Ectodermal cell (in vitro differentiated cells): ENCODE results near the gene KIAA0513.

Experiments used
- H3K27ac ChIP-seq: 2 replicates; pipeline ENCODE4 v1.7.0; 2013; ENCODE audit warnings: mild to moderate bottlenecking, low read depth, low read length; ENCODE audit not compliant: insufficient read depth, poor library complexity, severe bottlenecking
- H3K27me3 ChIP-seq: 2 replicates; pipeline ENCODE4 v1.7.0; 2013; ENCODE audit warnings: mild to moderate bottlenecking, low read length; ENCODE audit not compliant: insufficient read depth, control insufficient read depth, poor library complexity, severe bottlenecking
- H3K36me3 ChIP-seq: one replicate; pipeline ENCODE4 v1.7.0; 2013; ENCODE audit warnings: low read length; ENCODE audit not compliant: control insufficient read depth, insufficient read depth
- H3K4me1 ChIP-seq: one replicate; pipeline ENCODE4 v1.7.0; 2013; ENCODE audit warnings: low read length; ENCODE audit not compliant: control insufficient read depth, insufficient read depth
- H3K4me3 ChIP-seq: 2 replicates; pipeline ENCODE4 v1.7.0; 2013; ENCODE audit warnings: low read depth, low read length, control low read depth; ENCODE audit not compliant: insufficient read depth
- H3K9me3 ChIP-seq: 2 replicates; pipeline ENCODE4 v1.7.0; 2013; ENCODE audit warnings: mild to moderate bottlenecking, low read length, moderate library complexity; ENCODE audit not compliant: control insufficient read depth
- WGBS, 2 experiments: methylation state at CpG; one replicate each; pipeline ENCODE4 v1.1.7; 2013; ENCODE audit warnings: missing lambda C conversion rate in 2 of 2; 5-methylcytosine and 5-hydroxymethylcytosine counted together

Gene KIAA0513

DNA sequence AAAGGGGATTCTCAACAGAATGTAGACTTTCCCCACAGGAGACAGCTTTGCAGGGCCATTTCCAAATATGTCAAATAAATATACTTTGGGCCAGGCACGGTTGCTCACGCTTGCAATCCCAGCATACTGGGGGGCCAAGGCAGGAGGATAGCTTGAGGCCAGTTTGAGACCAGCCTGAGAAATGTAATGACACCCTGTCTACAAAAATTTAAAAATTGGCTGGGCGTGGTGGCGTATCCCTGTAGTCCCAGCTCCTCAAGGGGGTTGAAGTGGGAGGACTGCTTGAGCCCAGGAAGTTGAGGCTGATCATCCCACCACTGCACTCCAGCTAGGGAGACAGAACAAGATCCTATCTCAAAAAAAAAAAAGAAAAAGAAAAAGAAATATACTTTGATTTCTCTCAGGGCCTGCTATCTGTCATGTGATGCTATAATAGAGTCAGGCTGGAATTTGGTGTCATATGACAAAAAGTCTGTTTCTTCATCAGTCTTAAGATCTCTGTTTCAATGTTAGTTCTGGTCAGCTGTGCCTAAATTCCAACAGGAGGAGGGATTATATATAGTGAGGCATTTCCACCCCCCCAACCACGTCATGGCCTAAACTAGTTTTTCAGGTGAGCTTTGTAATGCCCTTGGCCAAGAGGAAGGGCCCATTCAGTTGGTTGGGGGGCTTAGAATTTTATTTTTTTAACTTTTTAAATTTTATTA lies 12.0 kb upstream of the KIAA0513 start:
- H3K9me3 ChIP-seq: no peaks in the 10 kb centered on the region
- H3K36me3 ChIP-seq: no peaks in the 10 kb centered on the region
- H3K27me3 ChIP-seq: no peaks in the 10 kb centered on the region
- no peaks in the 10 kb centered on the region for H3K4me1 ChIP-seq
- H3K27ac ChIP-seq: no peak overlapping the region
- H3K4me3 ChIP-seq: no peak overlapping the region
- WGBS, 2 experiments: 88 to 93% methylated on average over 4 to 5 of the region's 5 CpGs

GRCh38 chr16:85017151-85017550 lies 10.4 kb upstream of the KIAA0513 start:
- Histone ChIP-seq H3K27ac (no peak overlapping the region), H3K4me3 (no peak overlapping the region), H3K4me1 (no peaks in the 10 kb centered on the region), H3K36me3 (no peaks in the 10 kb centered on the region), H3K9me3 (no peaks in the 10 kb centered on the region), H3K27me3 (no peaks in the 10 kb centered on the region)
- WGBS, 2 experiments: 95 to 96% methylated on average over 4 of the region's 4 CpGs

- Histone ChIP-seq H3K27ac (no peak overlapping the region), H3K4me1 (no peaks in the 10 kb centered on the region), H3K36me3 (no peaks in the 10 kb centered on the region), H3K9me3 (no peaks in the 10 kb centered on the region), H3K4me3 (no peak overlapping the region), H3K27me3 (no peaks in the 10 kb centered on the region)
- WGBS, 2 experiments: 86 to 89% methylated on average over 8 of the region's 8 CpGs
Measured at GRCh38 chr16:85017633-85018032, 10.0 kb upstream of the KIAA0513 start.

GRCh38 chr16:85018529-85019236 lies 8.9 kb upstream of the KIAA0513 start:
- 87% methylated on average over 19 of the region's 19 CpGs for WGBS, 2 experiments

GRCh38 chr16:85019659-85020245 lies 7.8 kb upstream of the KIAA0513 start:
- no peak overlapping the region for H3K27ac ChIP-seq
- H3K4me3 ChIP-seq: no peak overlapping the region
- H3K36me3 ChIP-seq: no peaks in the 10 kb centered on the region
- H3K27me3 ChIP-seq: no peaks in the 10 kb centered on the region
- H3K4me1 ChIP-seq: no peaks in the 10 kb centered on the region
- H3K9me3 ChIP-seq: no peaks in the 10 kb centered on the region
- 91 to 92% methylated on average over 9 of the region's 9 CpGs for WGBS, 2 experiments

More at GRCh38 chr16:85018529-85019236, 8.9 kb upstream of the KIAA0513 start:
- no peaks in the 10 kb centered on the region for H3K4me1 ChIP-seq
- H3K9me3 ChIP-seq: no peaks in the 10 kb centered on the region
- H3K27me3 ChIP-seq: no peaks in the 10 kb centered on the region
- no peaks in the 10 kb centered on the region for H3K36me3 ChIP-seq
- H3K4me3 ChIP-seq: no peak overlapping the region
- no peak overlapping the region for H3K27ac ChIP-seq

- WGBS, 2 experiments: 91 to 93% methylated on average over 8 of the region's 8 CpGs
- no peaks in the 10 kb centered on the region for H3K9me3 ChIP-seq
Measured at GRCh38 chr16:85025781-85026653, 1.6 kb upstream of the KIAA0513 start.

DNA sequence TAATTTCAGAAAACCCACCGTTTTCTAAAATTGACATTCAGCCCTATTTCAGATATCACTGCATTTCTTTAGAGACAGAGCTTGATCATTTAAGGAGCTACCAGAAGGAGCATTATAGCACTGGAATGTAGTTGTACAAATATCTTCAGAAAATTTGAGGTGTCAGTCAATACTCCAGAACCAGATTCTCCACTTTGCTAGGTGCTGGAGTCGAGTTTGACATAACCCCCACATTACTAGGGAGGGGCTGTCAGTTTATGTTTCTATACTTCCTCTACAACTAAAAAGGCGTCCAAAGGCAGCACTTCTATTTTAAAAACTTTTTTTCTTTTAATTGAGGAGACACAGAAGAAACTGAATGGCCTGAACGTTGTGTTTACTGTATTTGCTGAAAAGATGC lies 892 bp upstream of the KIAA0513 start:
- Histone ChIP-seq H3K4me1 (peaks cover 15% of the 10 kb centered on the region), H3K4me3 (no peak overlapping the region), H3K36me3 (no peaks in the 10 kb centered on the region), H3K27me3 (peaks cover 23% of the 10 kb centered on the region), H3K27ac (no peak overlapping the region), H3K9me3 (no peaks in the 10 kb centered on the region)
- WGBS, 2 experiments: 79 to 83% methylated on average over 3 to 4 of the region's 4 CpGs

More at GRCh38 chr16:85025781-85026653, 1.6 kb upstream of the KIAA0513 start:
- H3K27me3 ChIP-seq: peaks cover 23% of the 10 kb centered on the region
- H3K4me3 ChIP-seq: no peak overlapping the region
- H3K27ac ChIP-seq: no peak overlapping the region
- no peaks in the 10 kb centered on the region for H3K36me3 ChIP-seq
- H3K4me1 ChIP-seq: peaks cover 15% of the 10 kb centered on the region

- Histone ChIP-seq H3K4me3 (peak overlapping the region; percentile 69), H3K27ac (no peak overlapping the region)
- WGBS, 2 experiments: 6 to 7% methylated on average over 41 of the region's 41 CpGs
Measured at GRCh38 chr16:85027958-85028684, 526 bp downstream of the KIAA0513 start.

DNA sequence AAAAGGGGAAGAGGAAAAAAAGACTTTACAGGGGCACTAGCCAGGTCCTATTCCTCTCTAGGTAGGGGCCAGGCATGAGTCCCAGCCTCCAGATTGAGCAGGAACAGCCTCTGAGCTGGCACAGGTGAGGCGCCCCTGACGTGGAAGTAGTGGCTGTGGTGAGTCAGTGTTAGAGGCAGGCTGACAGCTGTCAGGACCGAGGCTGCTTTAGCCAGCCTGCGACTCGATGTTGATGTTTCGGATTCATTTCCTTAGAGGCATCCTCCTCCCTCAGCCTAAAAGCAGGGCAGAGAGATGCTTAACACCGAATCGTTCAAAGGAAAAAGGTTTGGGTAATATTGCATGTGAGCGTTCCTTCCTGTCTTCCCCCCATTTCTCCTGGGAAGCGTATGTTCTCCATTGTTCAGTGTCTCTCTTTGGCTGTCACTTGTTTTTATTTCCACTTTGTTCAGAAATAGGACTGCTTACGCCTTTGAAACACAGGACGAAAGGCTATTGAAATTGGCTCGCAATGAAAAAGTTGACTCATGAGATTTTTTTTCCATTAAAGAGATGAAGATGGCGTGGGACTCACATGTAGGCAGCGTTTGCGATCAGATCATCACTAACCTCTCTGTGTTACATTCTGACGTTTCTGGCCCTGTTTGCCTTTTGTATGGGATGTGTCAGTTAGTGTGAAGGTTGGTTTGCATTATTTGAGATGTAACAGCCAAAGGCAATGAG lies 1.3 kb downstream of the KIAA0513 start:
- no peaks in the 10 kb centered on the region for H3K9me3 ChIP-seq
- no peak overlapping the region for H3K27ac ChIP-seq
- peak overlapping the region; percentile 69 for H3K4me3 ChIP-seq
- peaks cover 15% of the 10 kb centered on the region for H3K4me1 ChIP-seq
- peaks cover 23% of the 10 kb centered on the region for H3K27me3 ChIP-seq
- no peaks in the 10 kb centered on the region for H3K36me3 ChIP-seq
- 56 to 61% methylated on average over 17 of the region's 17 CpGs for WGBS, 2 experiments

More at GRCh38 chr16:85027958-85028684, 526 bp downstream of the KIAA0513 start:
- no peaks in the 10 kb centered on the region for H3K9me3 ChIP-seq
- peaks cover 23% of the 10 kb centered on the region for H3K27me3 ChIP-seq
- H3K4me1 ChIP-seq: peaks cover 15% of the 10 kb centered on the region
- H3K36me3 ChIP-seq: no peaks in the 10 kb centered on the region
